HCT116 (cell line): ENCODE measurements around the gene POR. TPM values are rescaled to one million over a fixed set of nuclear protein-coding genes. Genes with fewer than 3 reads are reported as not detected.

Source experiments
- ATAC-seq: fragments of 200-7000 bp; cut with Tn5 transposase; 2 replicates; pipeline ENCODE4 v1.9.1; 2020; ENCODE audit warnings: mild to moderate bottlenecking, moderate library complexity
- BruUV-seq: library from RNA; stranded (reverse); fragments of 400-500 nt; replicated peaks from 2 replicates; lab custom pipeline; 2021; lab: Mats Ljungman, UMichigan
- CTCF ChIA-PET: fragments of 300-600 bp; sonication (Branson Sonifier 250); formaldehyde crosslinking; loops from one replicate; lab custom pipeline; 2021; ENCODE audit warnings: antibody characterized with exemption; lab: Charles Lee
- POLR2A ChIA-PET: fragments of 300-600, 350-600 bp; sonication (Branson Sonifier 250); formaldehyde crosslinking; loops from one replicate; lab custom pipeline; 2021; ENCODE audit warnings: antibody characterized with exemption; lab: Charles Lee
- RAD21 ChIA-PET, 2 experiments: fragments of 300-600 bp; sonication (Branson Sonifier 250); formaldehyde crosslinking; loops; one replicate each; lab custom pipeline; 2023; ENCODE audit warnings: low total read pairs in 2 of 2; ENCODE audit not compliant: uncharacterized antibody in 2 of 2, unreplicated experiment in 2 of 2, low non-redundant PET in 1 of 2; lab: Charles Lee
- DNase-seq: peaks from one replicate; pipeline ENCODE4 v3.0.0-alpha.2; 2010; ENCODE audit warnings: low read depth, low spot score
- H2AFZ ChIP-seq: fragments of 200-600 bp; shearing (Covaris generic), sonication (generic); 2 replicates; pipeline ENCODE4 v1.6.1; 2017; ENCODE audit warnings: low read depth, mixed run types, mixed read lengths, antibody characterized with exemption, low read length; ENCODE audit not compliant: poor library complexity, severe bottlenecking
- H3K27ac ChIP-seq: 2 replicates; pipeline ENCODE4 v1.5.1; 2012; ENCODE audit warnings: low read depth, low read length
- H3K27me3 ChIP-seq: fragments of 200-600 bp; sonication (generic); 2 replicates; pipeline ENCODE4 v1.6.1; 2016; ENCODE audit warnings: mixed run types, low read length, mixed read lengths; ENCODE audit not compliant: insufficient read depth
- H3K36me3 ChIP-seq, 2 experiments: fragments of 200-500 bp in 1 of 2; fragments of 200-600 bp in 1 of 2; sonication (Bioruptor generic) in 1 of 2; sonication (generic) in 1 of 2; 2 replicates each; pipeline versions ENCODE4 v1.5.1 to v1.6.1; 2014 to 2016; ENCODE audit warnings: low read length in 2 of 2, inconsistent platforms in 1 of 2, mixed read lengths in 1 of 2, mixed run types in 1 of 2; ENCODE audit not compliant: insufficient read depth in 2 of 2, control insufficient read depth in 1 of 2
- H3K4me1 ChIP-seq, 2 experiments: fragments of 200-600 bp in 1 of 2; sonication (generic) in 1 of 2; 2 replicates each; pipeline versions ENCODE4 v1.5.1 to v1.6.1; 2012 to 2017; ENCODE audit warnings: low read length in 2 of 2, inconsistent platforms in 1 of 2, mild to moderate bottlenecking in 1 of 2, mixed read lengths in 1 of 2, mixed run types in 1 of 2, moderate library complexity in 1 of 2; ENCODE audit not compliant: insufficient read depth in 2 of 2, control insufficient read depth in 1 of 2
- H3K4me2 ChIP-seq: fragments of 200-600 bp; sonication (generic); 2 replicates; pipeline ENCODE4 v1.6.1; 2017; ENCODE audit warnings: mixed run types, low read length, mixed read lengths
- H3K4me3 ChIP-seq, 2 experiments: fragments of 200-600 bp in 1 of 2; sonication (generic) in 1 of 2; replicated peaks in 1 of 2; 2 replicates each; pipeline ENCODE4 v1.5.1; 2011 to 2016; ENCODE audit warnings: low read length in 2 of 2, control low read depth in 1 of 2, low read depth in 1 of 2, mild to moderate bottlenecking in 1 of 2, mixed read lengths in 1 of 2, mixed run types in 1 of 2
- H3K79me2 ChIP-seq: fragments of 200-600 bp; sonication (generic); 2 replicates; pipeline ENCODE4 v1.6.1; 2017; ENCODE audit warnings: mild to moderate bottlenecking, mixed run types, low read length, moderate library complexity, mixed read lengths; ENCODE audit not compliant: insufficient read depth
- H3K9ac ChIP-seq: fragments of 200-600 bp; sonication (generic); 2 replicates; pipeline ENCODE4 v1.6.1; 2016; ENCODE audit warnings: low read length, mixed read lengths
- H3K9me2 ChIP-seq: fragments of 200-600 bp; sonication (generic), shearing (Covaris generic); 2 replicates; pipeline ENCODE4 v1.6.1; 2017; ENCODE audit warnings: mixed run types, mild to moderate bottlenecking, moderate library complexity; ENCODE audit not compliant: insufficient read depth
- H3K9me3 ChIP-seq, 2 experiments: fragments of 200-500 bp in 1 of 2; fragments of 200-600 bp in 1 of 2; sonication (Bioruptor generic) in 1 of 2; sonication (generic) in 1 of 2; 2 replicates each; pipeline ENCODE4 v1.6.1; 2014 to 2017; ENCODE audit warnings: low read length in 2 of 2, mixed read lengths in 2 of 2, inconsistent platforms in 1 of 2, low read depth in 1 of 2, mild to moderate bottlenecking in 1 of 2, mixed run types in 1 of 2, moderate library complexity in 1 of 2; ENCODE audit not compliant: control insufficient read depth in 1 of 2, insufficient read depth in 1 of 2
- H4K20me1 ChIP-seq: fragments of 200-600 bp; sonication (generic), shearing (Covaris generic); 2 replicates; pipeline ENCODE4 v1.6.1; 2017; ENCODE audit warnings: mixed run types, mild to moderate bottlenecking, moderate library complexity; ENCODE audit not compliant: insufficient read depth
- CBX3 ChIP-seq: IDR thresholded peaks from 2 replicates; pipeline ENCODE4 v1.6.1; 2012; ENCODE audit warnings: low read depth
- CEBPB ChIP-seq: IDR thresholded peaks from 2 replicates; pipeline ENCODE4 v1.6.1; 2012; ENCODE audit warnings: low read depth
- EGR1 ChIP-seq: IDR thresholded peaks from 2 replicates; pipeline ENCODE4 v1.6.1; 2012; ENCODE audit warnings: low read depth
- ELF1 ChIP-seq: IDR thresholded peaks from 2 replicates; pipeline ENCODE4 v1.6.1; 2012; ENCODE audit warnings: low read depth, borderline replicate concordance
- EZH2phosphoT487 ChIP-seq: fragments of 200-600 bp; IDR thresholded peaks from 2 replicates; pipeline ENCODE4 v1.6.1; 2018; ENCODE audit warnings: antibody characterized with exemption, borderline replicate concordance
- FOSL1 ChIP-seq: IDR thresholded peaks from 2 replicates; pipeline ENCODE4 v1.6.1; 2012; ENCODE audit warnings: low read depth
- POLR2A ChIP-seq: IDR thresholded peaks from 2 replicates; pipeline ENCODE4 v1.7.0; 2011; ENCODE audit warnings: borderline replicate concordance; ENCODE audit not compliant: insufficient read depth, insufficient read length; ENCODE audit errors: extremely low read depth
- POLR2AphosphoS5 ChIP-seq: IDR thresholded peaks from 2 replicates; pipeline ENCODE4 v1.6.1; 2011; ENCODE audit warnings: mild to moderate bottlenecking, low read depth, low read length, moderate library complexity
- RAD21 ChIP-seq: IDR thresholded peaks from 2 replicates; pipeline ENCODE4 v1.6.1; 2012; ENCODE audit warnings: low read depth, mild to moderate bottlenecking
- SIN3A ChIP-seq: IDR thresholded peaks from 2 replicates; pipeline ENCODE4 v1.6.1; 2012; ENCODE audit warnings: low read depth
- SRF ChIP-seq: IDR thresholded peaks from 2 replicates; pipeline ENCODE4 v1.6.1; 2012; ENCODE audit warnings: low read depth
- YY1 ChIP-seq: IDR thresholded peaks from 2 replicates; pipeline ENCODE4 v1.6.1; 2011; ENCODE audit warnings: low read length, low read depth, moderate library complexity, mild to moderate bottlenecking; ENCODE audit not compliant: insufficient replicate concordance; ENCODE audit errors: extremely low read depth
- ZFX ChIP-seq: fragments of 450-650 bp; IDR thresholded peaks from 2 replicates; pipeline ENCODE4 v1.6.1; 2017
- intact Hi-C: fragments of 100-400 bp; cut with micrococcal nuclease; formaldehyde crosslinking; loops from 2 replicates; pipeline ENCODE4 v1.10.0; 2022
- total RNA-seq: library from RNA; stranded (reverse); gene quantifications from one replicate; pipeline ENCODE4 v1.2.1, GENCODE V29; 2021; ENCODE audit not compliant: unreplicated experiment
- TF ChIP-seq, protein P1 (sequence below): IDR thresholded peaks from 2 replicates; pipeline ENCODE4 v1.6.1; 2011; ENCODE audit warnings: mild to moderate bottlenecking, low read length, moderate library complexity; ENCODE audit not compliant: insufficient replicate concordance; ENCODE audit errors: extremely low read depth
- TF ChIP-seq, protein P2 (sequence below): IDR thresholded peaks from 2 replicates; pipeline ENCODE4 v1.6.1; 2012; ENCODE audit warnings: low read depth
- TF ChIP-seq, protein P3 (sequence below): IDR thresholded peaks from 2 replicates; pipeline ENCODE4 v1.6.1; 2012

The POR gene
- total RNA-seq, 1 experiment from 2014 or later: 120 TPM

DNA sequence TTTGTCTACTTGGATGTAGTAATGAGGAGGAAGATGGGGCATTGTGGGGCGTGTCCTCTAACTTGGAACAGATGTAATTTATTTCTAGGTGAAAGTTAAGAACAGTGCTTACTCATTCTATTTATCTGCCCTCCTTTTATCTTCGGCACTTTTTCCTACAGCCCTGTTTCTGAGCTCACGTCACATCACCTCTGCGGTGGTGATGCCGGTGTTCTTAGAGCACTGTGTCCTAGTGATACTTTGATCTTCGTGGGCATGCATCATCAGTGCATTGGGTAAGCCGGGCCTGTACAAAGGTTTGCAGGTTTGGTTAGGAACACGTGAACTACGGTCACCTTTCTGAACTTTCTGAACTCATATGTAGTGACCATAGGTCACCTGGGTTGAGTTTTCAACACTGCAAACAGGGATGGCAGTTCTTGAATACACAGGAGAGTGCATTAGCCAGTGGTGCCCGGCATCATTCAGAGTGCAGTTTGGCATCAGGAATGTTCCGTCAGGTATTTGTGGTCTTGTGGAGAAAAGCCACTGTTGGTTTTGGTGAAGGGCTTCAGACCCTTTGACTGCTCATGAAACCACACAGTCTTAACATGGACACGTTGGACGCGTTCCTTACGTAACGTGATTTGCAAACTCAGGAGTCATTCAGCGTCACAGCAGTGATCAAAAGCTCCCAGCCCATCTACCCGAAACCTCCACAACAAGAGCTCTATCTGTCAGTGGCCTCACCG, 5.6 kb downstream of the POR start:
- H3K9me2 ChIP-seq: no peaks in the 10 kb centered on the region
- no TSS peak for BruUV-seq
- ATAC-seq: peak; percentile 68

More for the DNA sequence above, 5.6 kb downstream of the POR start:
- Histone ChIP-seq H3K79me2 (peaks cover 67% of the 10 kb centered on the region), H4K20me1 (no peaks in the 10 kb centered on the region), H3K4me2 (no peak overlapping the region; the same call in 1 of the 2 replicates), H3K4me3 (no peak overlapping the region), H2AFZ (no peak overlapping the region), H3K27me3 (no peaks in the 10 kb centered on the region), H3K9me3 (no peaks in the 10 kb centered on the region), H3K9ac (no peak overlapping the region), H3K27ac (no peak overlapping the region), H3K4me1 (peaks cover 19 to 33% of the 10 kb centered on the region in 2 experiments), H3K36me3 (no peaks in the 10 kb centered on the region)
- POLR2A ChIA-PET: interaction anchor here (1.1 kb wide), 1 partner anchor 71 kb away, joined by 3 read pairs; no protein-coding TSS in a partner anchor
- RAD21 ChIA-PET: no interaction called here
- CTCF ChIA-PET: no interaction called here
- TF ChIP-seq, protein P1, sequence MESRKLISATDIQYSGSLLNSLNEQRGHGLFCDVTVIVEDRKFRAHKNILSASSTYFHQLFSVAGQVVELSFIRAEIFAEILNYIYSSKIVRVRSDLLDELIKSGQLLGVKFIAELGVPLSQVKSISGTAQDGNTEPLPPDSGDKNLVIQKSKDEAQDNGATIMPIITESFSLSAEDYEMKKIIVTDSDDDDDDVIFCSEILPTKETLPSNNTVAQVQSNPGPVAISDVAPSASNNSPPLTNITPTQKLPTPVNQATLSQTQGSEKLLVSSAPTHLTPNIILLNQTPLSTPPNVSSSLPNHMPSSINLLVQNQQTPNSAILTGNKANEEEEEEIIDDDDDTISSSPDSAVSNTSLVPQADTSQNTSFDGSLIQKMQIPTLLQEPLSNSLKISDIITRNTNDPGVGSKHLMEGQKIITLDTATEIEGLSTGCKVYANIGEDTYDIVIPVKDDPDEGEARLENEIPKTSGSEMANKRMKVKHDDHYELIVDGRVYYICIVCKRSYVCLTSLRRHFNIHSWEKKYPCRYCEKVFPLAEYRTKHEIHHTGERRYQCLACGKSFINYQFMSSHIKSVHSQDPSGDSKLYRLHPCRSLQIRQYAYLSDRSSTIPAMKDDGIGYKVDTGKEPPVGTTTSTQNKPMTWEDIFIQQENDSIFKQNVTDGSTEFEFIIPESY: no peak
- TF ChIP-seq SIN3A (no peak), POLR2A (no peak), ZFX (no peak), SRF (no peak), POLR2AphosphoS5 (no peak), FOSL1 (no peak), EGR1 (no peak), EZH2phosphoT487 (no peak), RAD21 (no peak), YY1 (no peak), ELF1 (no peak), CEBPB (no peak), CBX3 (no peak)
- TF ChIP-seq, protein P2, sequence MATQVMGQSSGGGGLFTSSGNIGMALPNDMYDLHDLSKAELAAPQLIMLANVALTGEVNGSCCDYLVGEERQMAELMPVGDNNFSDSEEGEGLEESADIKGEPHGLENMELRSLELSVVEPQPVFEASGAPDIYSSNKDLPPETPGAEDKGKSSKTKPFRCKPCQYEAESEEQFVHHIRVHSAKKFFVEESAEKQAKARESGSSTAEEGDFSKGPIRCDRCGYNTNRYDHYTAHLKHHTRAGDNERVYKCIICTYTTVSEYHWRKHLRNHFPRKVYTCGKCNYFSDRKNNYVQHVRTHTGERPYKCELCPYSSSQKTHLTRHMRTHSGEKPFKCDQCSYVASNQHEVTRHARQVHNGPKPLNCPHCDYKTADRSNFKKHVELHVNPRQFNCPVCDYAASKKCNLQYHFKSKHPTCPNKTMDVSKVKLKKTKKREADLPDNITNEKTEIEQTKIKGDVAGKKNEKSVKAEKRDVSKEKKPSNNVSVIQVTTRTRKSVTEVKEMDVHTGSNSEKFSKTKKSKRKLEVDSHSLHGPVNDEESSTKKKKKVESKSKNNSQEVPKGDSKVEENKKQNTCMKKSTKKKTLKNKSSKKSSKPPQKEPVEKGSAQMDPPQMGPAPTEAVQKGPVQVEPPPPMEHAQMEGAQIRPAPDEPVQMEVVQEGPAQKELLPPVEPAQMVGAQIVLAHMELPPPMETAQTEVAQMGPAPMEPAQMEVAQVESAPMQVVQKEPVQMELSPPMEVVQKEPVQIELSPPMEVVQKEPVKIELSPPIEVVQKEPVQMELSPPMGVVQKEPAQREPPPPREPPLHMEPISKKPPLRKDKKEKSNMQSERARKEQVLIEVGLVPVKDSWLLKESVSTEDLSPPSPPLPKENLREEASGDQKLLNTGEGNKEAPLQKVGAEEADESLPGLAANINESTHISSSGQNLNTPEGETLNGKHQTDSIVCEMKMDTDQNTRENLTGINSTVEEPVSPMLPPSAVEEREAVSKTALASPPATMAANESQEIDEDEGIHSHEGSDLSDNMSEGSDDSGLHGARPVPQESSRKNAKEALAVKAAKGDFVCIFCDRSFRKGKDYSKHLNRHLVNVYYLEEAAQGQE: no peak
- TF ChIP-seq, protein P3, sequence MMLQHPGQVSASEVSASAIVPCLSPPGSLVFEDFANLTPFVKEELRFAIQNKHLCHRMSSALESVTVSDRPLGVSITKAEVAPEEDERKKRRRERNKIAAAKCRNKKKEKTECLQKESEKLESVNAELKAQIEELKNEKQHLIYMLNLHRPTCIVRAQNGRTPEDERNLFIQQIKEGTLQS: no peak
- intact Hi-C loops: no loop called here
- DNase-seq: no peak
